ENCODE results near the gene RNF227.
"Not testable (repeated sequence)": the region's sequence is repeated elsewhere in the genome, so short reads cannot be mapped to it uniquely, and the experiment has no call there.

Gene RNF227

GRCh38 chr17:7887482-7888183 lies 28.5 kb downstream of the RNF227 start:
- DNase-seq: peak; percentile 98

- DNase-seq: no peak
These were observed 29.0 kb downstream of the RNF227 start for GRCh38 chr17:7887038-7887481.

GRCh38 chr17:7886227-7887037 lies 29.7 kb downstream of the RNF227 start:
- peak; percentile 58 for DNase-seq

DNA sequence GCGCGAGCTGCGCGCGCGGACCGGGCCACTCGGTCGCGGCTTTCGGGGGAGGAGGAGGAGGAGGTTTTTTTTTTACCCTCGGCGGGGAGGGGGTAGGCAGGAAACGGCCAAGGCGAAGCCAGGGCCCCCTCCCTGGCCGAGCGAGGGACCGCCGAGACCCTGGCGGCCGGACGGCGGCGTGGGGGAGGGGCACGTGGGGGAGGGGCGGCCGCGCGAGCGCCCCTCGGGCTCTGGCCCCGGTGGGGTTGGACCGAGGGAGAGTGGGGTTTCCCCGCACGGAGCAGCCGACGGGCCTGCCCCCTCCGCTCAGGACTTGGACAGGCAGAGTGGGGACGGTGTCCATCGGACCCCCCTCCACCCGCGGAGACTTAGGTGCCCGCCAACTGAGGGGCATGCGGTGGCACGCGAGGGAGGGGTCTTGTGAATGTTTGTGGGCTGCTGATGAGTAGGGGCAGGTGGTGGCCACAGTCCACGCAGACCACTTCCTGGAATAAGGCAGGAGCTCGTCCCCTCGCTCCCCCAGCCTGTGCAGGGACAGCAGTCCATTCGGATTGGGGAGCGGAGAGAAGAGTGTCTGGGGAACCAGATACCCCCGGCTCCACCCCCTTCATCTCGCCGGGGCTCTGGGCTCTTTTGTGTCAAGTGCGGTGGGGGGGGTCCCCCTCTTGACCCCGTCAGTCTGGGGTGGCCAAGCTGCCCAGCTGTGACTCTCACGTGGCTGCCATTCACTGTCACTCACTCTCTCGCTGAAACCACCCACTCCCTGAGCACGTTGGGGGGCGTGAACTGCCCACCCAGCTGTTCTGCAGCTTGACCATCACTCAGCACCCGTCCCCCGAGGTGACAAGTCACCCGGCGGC lies 30.5 kb downstream of the RNF227 start:
- peak; percentile 25 for DNase-seq

DNA sequence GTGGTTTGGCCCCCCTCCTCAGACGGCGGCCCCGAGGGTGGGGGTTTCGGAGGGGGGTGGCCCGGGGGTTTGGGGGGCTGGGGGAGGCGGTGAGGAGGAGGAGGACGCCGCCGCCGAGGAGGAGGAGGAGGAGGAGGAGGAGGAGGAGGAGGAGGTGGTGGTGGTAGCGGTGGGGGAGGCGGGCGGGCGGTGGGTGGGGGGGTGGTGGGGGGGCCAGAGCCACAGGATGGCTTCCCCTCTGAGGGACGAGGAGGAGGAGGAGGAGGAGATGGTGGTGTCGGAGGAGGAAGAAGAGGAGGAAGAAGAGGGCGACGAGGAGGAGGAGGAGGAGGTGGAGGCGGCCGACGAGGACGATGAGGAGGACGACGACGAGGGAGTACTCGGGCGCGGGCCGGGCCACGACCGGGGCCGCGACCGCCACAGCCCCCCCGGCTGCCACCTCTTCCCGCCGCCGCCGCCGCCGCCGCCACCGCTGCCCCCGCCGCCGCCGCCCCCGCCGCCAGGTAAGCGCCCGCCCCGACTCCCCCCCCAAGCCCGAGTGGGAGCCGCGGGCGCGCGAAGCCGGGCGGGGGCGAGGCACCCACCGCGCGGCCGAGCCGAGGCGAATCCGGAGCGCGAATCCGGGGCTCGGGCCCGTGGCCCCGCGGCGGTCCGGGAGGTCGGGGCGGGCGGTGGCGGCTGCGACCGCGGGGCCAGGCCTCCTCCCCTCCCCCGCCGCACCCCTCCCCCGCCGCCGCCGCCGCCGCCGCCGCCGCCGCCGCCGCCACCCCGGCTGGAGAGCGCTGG lies 31.3 kb downstream of the RNF227 start:
- peak; percentile 19 for DNase-seq

- peak; percentile 68 for DNase-seq
These were observed 32.2 kb downstream of the RNF227 start for GRCh38 chr17:7883781-7884386.

GRCh38 chr17:7882629-7883028 lies 33.5 kb downstream of the RNF227 start:
- DNase-seq: no peak

DNA sequence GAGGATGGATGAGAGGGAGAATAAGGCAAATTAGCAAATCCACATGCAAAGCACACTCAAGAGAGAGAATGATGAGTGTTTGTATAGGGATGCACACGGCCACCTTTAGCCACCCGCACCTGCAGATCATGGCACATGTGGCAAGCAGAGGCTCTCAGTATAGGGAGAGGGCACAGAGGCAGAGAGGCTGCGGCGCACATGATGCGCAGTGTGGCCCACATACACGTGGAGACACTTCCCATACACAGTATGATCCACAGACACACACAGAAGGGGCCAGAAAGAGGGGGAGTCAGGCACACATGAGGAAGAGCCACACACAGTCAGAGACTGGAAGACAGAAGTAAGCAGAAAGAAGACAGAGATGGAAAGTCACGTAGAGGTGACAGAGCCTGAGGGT lies 34.0 kb downstream of the RNF227 start:
- no peak for DNase-seq

GRCh38 chr17:7881276-7882054 lies 34.6 kb downstream of the RNF227 start:
- no peak for DNase-seq

DNA sequence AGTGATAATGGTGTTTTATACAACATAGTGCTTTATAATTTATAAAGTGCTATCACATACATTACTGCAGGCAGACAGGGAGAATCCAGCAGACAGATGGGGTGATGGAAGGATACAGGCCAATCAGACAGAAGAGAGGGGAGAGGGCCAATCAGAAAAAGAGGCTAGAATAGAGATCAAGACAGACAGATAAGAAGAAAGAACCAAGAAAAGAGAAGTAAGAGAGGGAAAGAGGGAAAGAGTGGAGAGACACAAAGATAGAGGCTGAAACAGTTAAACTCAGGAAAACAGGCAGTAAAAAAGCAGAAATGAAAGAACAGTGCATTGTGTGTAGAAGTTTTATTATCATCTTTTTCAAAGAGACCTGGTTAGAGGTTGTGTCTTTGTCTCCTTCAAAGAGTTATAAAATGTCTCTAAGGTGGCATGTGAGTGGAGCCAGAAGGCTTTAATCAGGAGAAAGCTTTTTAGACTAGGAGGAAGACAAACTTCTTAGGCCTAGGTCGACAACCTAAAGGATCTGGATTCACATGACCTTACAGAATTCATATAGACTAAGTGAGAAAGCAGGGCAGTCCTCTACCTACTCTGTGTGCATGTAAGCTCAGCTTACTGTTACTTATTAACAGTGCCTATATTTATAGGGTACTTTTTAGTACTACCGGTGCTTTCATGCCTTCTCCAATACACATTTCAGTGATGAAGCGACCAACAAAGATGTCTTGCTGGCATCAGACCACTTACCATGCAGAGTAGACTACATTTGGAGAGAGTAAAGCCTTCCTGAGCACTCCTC lies 35.8 kb downstream of the RNF227 start:
- DNase-seq: no peak

DNA sequence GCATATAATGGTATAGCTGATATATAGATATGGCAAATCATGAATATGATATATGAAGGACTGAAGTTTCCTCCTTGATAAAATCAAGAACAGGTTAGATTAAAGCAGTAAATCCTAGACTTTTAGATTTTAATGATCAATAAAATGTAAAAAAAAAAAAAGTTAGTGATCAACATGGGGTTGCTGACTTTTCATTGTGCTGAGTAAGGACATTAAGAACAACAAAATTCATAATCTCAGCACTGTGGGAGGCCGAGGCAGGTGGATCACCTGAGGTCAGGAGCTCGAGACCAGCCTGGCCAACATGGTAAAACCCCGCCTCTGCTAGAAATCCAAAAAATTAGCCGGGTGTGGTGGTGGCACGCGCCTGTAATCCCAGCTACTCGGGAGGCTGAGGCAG lies 37.9 kb downstream of the RNF227 start:
- no peak for DNase-seq

- DNase-seq: no peak
These were observed 40.2 kb downstream of the RNF227 start for GRCh38 chr17:7875804-7876370.

DNA sequence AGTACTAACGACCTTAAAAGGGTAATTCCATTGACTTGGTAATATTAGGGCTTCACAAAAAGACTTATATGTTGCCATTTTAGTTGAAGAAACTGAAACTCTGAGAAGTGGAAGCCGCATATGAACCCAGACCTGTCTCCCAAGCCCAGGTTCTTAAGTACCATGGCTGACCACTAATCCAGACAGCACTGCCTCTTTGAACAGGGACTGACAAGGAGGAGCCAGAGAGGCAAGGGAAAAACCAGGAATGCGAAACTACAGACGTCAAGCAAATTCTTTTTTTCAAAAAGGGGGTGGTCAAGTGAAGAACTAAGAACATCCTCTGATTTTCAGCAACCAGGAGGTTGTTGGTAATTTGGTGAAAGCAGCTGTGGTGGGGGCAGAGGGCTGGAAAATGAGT lies 43.0 kb downstream of the RNF227 start:
- no peak for DNase-seq

GRCh38 chr17:7867881-7868329 lies 48.2 kb downstream of the RNF227 start:
- peak; percentile 30 for DNase-seq

DNA sequence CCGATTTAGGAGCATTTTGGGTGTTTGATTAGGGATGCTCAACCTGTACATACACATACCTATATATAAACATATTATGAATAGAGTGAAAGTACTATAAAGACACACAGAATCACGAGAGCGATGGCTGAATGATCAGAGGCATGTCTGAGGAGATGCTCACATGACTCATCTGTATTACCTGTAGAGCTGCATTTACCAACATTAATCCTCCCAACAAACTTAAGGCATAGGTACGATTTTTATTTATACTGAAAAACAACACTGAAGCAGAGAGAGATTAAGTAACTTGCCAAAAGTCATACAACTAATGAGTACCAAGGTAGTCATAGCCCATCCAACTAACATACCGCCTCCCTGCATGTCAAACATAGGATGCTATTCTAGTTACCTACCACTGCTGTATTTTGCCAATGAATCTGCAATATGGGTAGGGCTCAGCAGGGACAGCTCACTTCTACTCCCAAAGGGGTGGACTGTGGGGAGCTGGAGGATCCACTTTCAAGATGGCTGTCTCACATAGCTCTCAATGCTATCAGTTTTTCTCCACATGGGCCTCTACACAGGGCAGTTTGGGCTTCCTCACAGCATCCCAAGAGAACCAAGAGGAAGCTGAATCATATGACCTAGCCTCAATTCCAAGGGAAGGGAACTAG lies 51.0 kb downstream of the RNF227 start:
- no peak for DNase-seq

- not testable (repeated sequence) for DNase-seq
These were observed 51.7 kb downstream of the RNF227 start for GRCh38 chr17:7864384-7864783.

Measured in CD4-positive, alpha-beta T cell treated with Interleukin-4 for 4 hours (primary cell).